ENCODE measurements around the gene FAM47E. TPM values are rescaled to one million over a fixed set of nuclear protein-coding genes. Genes with fewer than 3 reads are reported as not detected.

The FAM47E gene
- total RNA-seq, 1 experiment from 2014 or later: 2.0 TPM

DNA sequence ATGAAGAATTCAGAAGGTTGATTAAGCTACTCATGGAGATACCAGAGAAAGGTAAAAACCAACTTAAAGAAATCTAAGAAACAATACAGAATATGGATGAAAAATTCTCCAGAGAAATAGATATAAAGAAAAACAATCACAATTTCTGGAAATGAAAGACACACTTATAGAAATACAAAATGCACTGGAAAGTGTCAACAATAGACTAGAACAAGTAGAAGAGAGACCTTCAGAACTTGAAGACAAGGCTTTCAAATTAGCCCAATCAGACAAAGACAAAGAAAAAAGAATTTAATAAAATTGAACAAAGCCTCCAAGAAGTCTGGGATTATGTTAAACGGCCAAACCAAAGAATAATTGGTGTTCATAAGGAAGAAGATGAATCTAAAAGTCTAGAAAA, 64.6 kb downstream of the FAM47E start:
- H2BK5ac ChIP-seq (ENCODE audit: insufficient read length, low read length): no peak overlapping the region

More for the DNA sequence above, 64.6 kb downstream of the FAM47E start:
- DNase-seq: no peak
- Histone ChIP-seq H3T11ph (ENCODE audit: low read length) (no peak overlapping the region), H3K4me2 (ENCODE audit: insufficient read depth, insufficient read length, low read length) (no peak overlapping the region), H4K8ac (replicated peaks; ENCODE audit: insufficient read length, low read depth, low read length) (no peak overlapping the region), H2BK120ac (ENCODE audit: low read depth, low read length, poor library complexity, severe bottlenecking) (no peak overlapping the region), H4K20me1 (ENCODE audit: control insufficient read depth, insufficient read depth, insufficient read length) (no peaks in the 10 kb centered on the region), H3K18ac (ENCODE audit: insufficient read length, low read depth, low read length) (no peak overlapping the region), H3K23ac (ENCODE audit: insufficient read length, low read depth, low read length) (no peak overlapping the region), H3K79me2 (ENCODE audit: insufficient read depth, low read length) (no peaks in the 10 kb centered on the region), H3K23me2 (ENCODE audit: insufficient read length, low read depth, low read length, poor library complexity, severe bottlenecking) (no peaks in the 10 kb centered on the region), H2BK15ac (ENCODE audit: low read depth, low read length) (no peak overlapping the region), H4K5ac (ENCODE audit: insufficient read length, low read depth, low read length) (no peak overlapping the region), H3K27ac (ENCODE audit: insufficient read length, low read depth, low read length) (no peak overlapping the region), H3K14ac (ENCODE audit: insufficient read depth, low read length) (no peak overlapping the region), H4K91ac (ENCODE audit: insufficient read length, low read depth, low read length) (no peak overlapping the region), H2AFZ (ENCODE audit: low read length) (no peak overlapping the region), H3K9me3 (ENCODE audit: control insufficient read depth, low read depth, low read length) (no peaks in the 10 kb centered on the region), H2BK20ac (ENCODE audit: low read depth, low read length, poor library complexity, severe bottlenecking) (no peak overlapping the region), H3K27me3 (ENCODE audit: insufficient read depth, low read length) (no peaks in the 10 kb centered on the region), H2AK5ac (ENCODE audit: insufficient read length, low read length) (no peak overlapping the region), H3K4ac (ENCODE audit: low read depth, low read length) (no peak overlapping the region), H3K79me1 (ENCODE audit: insufficient read depth, low read depth, low read length, poor library complexity, severe bottlenecking) (no peaks in the 10 kb centered on the region), H3K4me1 (ENCODE audit: insufficient read depth, low read length) (no peaks in the 10 kb centered on the region), H2BK12ac (ENCODE audit: insufficient read length, low read depth, low read length) (no peak overlapping the region), H3K56ac (ENCODE audit: insufficient read length, low read depth, low read length) (no peak overlapping the region), H3K9ac (ENCODE audit: extremely low read depth, insufficient read length, low read length) (no peak overlapping the region)
- Mint-ChIP-seq H3K9me3 (peaks cover 14 to 22% of the 10 kb centered on the region in 2 experiments), H3K4me3 (no peak overlapping the region), H3K4me1 (no peaks in the 10 kb centered on the region), H3K36me3 (ENCODE audit: insufficient read depth in 1 of 3, low read depth in 3 of 3) (peaks cover 0 to 4% (median 0%) of the 10 kb centered on the region in 3 experiments; a peak in 2 of 7 replicates), H3K27me3 (ENCODE audit: low read depth) (peaks cover 2% of the 10 kb centered on the region), H3K27ac (no peak overlapping the region)
- no CpG with 5 or more reads among the region's 1 CpG for WGBS (ENCODE audit: extremely low coverage, insufficient read length, low lambda C conversion rate)
- TF ChIP-seq, protein P1, sequence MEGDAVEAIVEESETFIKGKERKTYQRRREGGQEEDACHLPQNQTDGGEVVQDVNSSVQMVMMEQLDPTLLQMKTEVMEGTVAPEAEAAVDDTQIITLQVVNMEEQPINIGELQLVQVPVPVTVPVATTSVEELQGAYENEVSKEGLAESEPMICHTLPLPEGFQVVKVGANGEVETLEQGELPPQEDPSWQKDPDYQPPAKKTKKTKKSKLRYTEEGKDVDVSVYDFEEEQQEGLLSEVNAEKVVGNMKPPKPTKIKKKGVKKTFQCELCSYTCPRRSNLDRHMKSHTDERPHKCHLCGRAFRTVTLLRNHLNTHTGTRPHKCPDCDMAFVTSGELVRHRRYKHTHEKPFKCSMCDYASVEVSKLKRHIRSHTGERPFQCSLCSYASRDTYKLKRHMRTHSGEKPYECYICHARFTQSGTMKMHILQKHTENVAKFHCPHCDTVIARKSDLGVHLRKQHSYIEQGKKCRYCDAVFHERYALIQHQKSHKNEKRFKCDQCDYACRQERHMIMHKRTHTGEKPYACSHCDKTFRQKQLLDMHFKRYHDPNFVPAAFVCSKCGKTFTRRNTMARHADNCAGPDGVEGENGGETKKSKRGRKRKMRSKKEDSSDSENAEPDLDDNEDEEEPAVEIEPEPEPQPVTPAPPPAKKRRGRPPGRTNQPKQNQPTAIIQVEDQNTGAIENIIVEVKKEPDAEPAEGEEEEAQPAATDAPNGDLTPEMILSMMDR (conservative IDR thresholded peaks at IDR 0.05): no peak

All from H9 (cell line).